Endodermal cell (in vitro differentiated cells): ENCODE data around the gene NFYB. TPM values are rescaled to one million over a fixed set of nuclear protein-coding genes. Genes with fewer than 3 reads are reported as not detected.

Experiments
- DNase-seq: peaks from one replicate; pipeline ENCODE4 v3.0.0-alpha.2; 2017
- H3K27ac ChIP-seq: 2 replicates; pipeline ENCODE4 v1.5.1; 2013; ENCODE audit warnings: mild to moderate bottlenecking, low read depth, low read length, moderate library complexity
- H3K27me3 ChIP-seq: 2 replicates; pipeline ENCODE4 v1.6.1; 2013; ENCODE audit warnings: mild to moderate bottlenecking, low read length, moderate library complexity; ENCODE audit not compliant: insufficient read depth, control insufficient read depth, poor library complexity, severe bottlenecking
- H3K36me3 ChIP-seq: 2 replicates; pipeline ENCODE4 v1.7.0; 2013; ENCODE audit warnings: mild to moderate bottlenecking, low read length, moderate library complexity; ENCODE audit not compliant: control insufficient read depth, insufficient read depth
- H3K4me1 ChIP-seq: one replicate; pipeline ENCODE4 v1.7.0; 2013; ENCODE audit warnings: low read length; ENCODE audit not compliant: control insufficient read depth, insufficient read depth
- H3K4me3 ChIP-seq: 2 replicates; pipeline ENCODE4 v1.5.1; 2013; ENCODE audit warnings: mild to moderate bottlenecking, low read length, moderate library complexity
- H3K9ac ChIP-seq: 2 replicates; pipeline ENCODE4 v1.6.1; 2013; ENCODE audit warnings: mild to moderate bottlenecking, low read length, moderate library complexity; ENCODE audit not compliant: poor library complexity, severe bottlenecking; ENCODE audit errors: extremely low read depth
- H3K9me3 ChIP-seq: 2 replicates; pipeline ENCODE4 v1.6.1; 2013; ENCODE audit warnings: mild to moderate bottlenecking, low read length, moderate library complexity; ENCODE audit not compliant: control insufficient read depth
- H3K27ac Mint-ChIP-seq: 2 replicates; pipeline ENCODE4 v1.8.0; 2020; ENCODE audit warnings: mixed read lengths
- H3K27me3 Mint-ChIP-seq: 2 replicates; pipeline ENCODE4 v1.8.0; 2021; ENCODE audit warnings: mild to moderate bottlenecking, mixed read lengths; ENCODE audit not compliant: insufficient read depth
- H3K36me3 Mint-ChIP-seq: 2 replicates; pipeline ENCODE4 v1.8.0; 2020; ENCODE audit warnings: low read depth, mixed read lengths
- H3K4me1 Mint-ChIP-seq: 2 replicates; pipeline ENCODE4 v1.8.0; 2020; ENCODE audit warnings: mixed read lengths
- H3K4me3 Mint-ChIP-seq: 2 replicates; pipeline ENCODE4 v1.8.0; 2020; ENCODE audit warnings: mild to moderate bottlenecking, moderate library complexity, mixed read lengths
- H3K9me3 Mint-ChIP-seq: 2 replicates; pipeline ENCODE4 v1.8.0; 2020; ENCODE audit warnings: mild to moderate bottlenecking, mixed read lengths
- WGBS, 2 experiments: methylation state at CpG; one replicate each; pipeline versions ENCODE4 v1.1.5 to v1.1.7; 2013; ENCODE audit warnings: missing lambda C conversion rate in 2 of 2, mixed read lengths in 1 of 2; ENCODE audit not compliant: insufficient coverage in 1 of 2, insufficient read length in 1 of 2; 5-methylcytosine and 5-hydroxymethylcytosine counted together
- total RNA-seq, 2 donors: library from RNA; stranded (reverse); fragmentation: NEBNext Ultra II Directional in 1 of 2; extraction: Animal tissue kit (Norgen Biotek cat#: 25700) in 1 of 2; gene quantifications; 2 replicates in 1 of 2; 3 replicates in 1 of 2; pipeline ENCODE4 v1.2.1, GENCODE V29; 2021
- TF ChIP-seq, protein P1 (sequence below): fragments of 200-600 bp; sonication (generic); conservative IDR thresholded peaks from 2 replicates; pipeline ENCODE4 v1.5.0; 2021; ENCODE audit warnings: antibody characterized with exemption, mild to moderate bottlenecking

Gene NFYB
- total RNA-seq, 2 donors from 2014 or later: 31.2 to 36.3 TPM

DNA sequence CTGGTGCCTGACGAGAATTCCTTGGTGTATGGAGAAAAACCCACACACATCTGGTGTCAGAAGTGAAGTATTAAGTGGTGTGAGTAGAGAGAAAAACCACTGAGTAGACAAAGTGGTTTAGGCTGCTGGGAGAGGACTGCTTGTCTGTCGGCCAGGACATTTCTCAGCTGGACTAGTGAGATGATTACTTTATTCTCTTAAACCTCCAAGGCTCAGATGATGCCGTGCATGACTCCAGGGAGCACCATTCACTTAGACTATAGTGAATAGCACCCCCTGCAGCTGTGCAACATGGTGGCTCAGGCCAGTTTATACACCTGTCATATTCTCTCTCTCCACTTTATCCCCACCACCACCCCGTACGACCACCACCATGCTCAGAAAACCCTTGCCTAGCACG, 28.5 kb upstream of the NFYB start:
- no peaks in the 10 kb centered on the region for H3K4me1 ChIP-seq
- no peak overlapping the region for H3K27ac ChIP-seq
- WGBS, 2 experiments: 83 to 96% methylated on average over 4 to 6 of the region's 6 CpGs
- no peaks in the 10 kb centered on the region for H3K36me3 ChIP-seq
- H3K27ac Mint-ChIP-seq: no peak overlapping the region
- H3K27me3 ChIP-seq: no peaks in the 10 kb centered on the region
- DNase-seq: no peak
- H3K9ac ChIP-seq: no peak overlapping the region
- no peaks in the 10 kb centered on the region for H3K27me3 Mint-ChIP-seq
- peaks cover 2% of the 10 kb centered on the region for H3K9me3 Mint-ChIP-seq
- H3K9me3 ChIP-seq: no peaks in the 10 kb centered on the region
- TF ChIP-seq, protein P1, sequence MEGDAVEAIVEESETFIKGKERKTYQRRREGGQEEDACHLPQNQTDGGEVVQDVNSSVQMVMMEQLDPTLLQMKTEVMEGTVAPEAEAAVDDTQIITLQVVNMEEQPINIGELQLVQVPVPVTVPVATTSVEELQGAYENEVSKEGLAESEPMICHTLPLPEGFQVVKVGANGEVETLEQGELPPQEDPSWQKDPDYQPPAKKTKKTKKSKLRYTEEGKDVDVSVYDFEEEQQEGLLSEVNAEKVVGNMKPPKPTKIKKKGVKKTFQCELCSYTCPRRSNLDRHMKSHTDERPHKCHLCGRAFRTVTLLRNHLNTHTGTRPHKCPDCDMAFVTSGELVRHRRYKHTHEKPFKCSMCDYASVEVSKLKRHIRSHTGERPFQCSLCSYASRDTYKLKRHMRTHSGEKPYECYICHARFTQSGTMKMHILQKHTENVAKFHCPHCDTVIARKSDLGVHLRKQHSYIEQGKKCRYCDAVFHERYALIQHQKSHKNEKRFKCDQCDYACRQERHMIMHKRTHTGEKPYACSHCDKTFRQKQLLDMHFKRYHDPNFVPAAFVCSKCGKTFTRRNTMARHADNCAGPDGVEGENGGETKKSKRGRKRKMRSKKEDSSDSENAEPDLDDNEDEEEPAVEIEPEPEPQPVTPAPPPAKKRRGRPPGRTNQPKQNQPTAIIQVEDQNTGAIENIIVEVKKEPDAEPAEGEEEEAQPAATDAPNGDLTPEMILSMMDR: no peak
- no peaks in the 10 kb centered on the region for H3K36me3 Mint-ChIP-seq
- H3K4me3 ChIP-seq: no peak overlapping the region
- H3K4me1 Mint-ChIP-seq: no peaks in the 10 kb centered on the region
- no peak overlapping the region for H3K4me3 Mint-ChIP-seq

DNA sequence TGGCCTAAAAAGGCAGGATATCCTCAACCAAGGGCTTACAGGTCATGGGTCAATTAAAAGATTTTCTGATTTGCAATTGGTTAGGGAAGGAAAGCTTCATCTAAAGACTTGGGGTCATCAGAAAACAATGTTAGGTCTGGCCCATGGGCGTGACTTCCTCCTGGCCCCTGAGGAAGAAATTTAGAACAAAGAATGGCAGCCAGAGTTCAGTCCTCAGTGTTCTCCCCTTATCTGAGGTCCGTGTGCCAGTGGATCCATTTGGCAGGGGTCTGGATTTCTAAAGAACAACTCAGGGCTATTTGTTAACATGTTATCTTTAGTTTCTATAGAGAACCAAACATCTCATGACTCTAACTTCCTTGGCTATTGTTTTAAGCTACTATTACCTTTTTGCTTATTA, 27.8 kb upstream of the NFYB start:
- TF ChIP-seq, protein P1: no peak
- H3K27me3 Mint-ChIP-seq: no peaks in the 10 kb centered on the region
- Histone ChIP-seq H3K4me3 (no peak overlapping the region), H3K27ac (no peak overlapping the region), H3K27me3 (no peaks in the 10 kb centered on the region), H3K36me3 (no peaks in the 10 kb centered on the region), H3K9ac (no peak overlapping the region), H3K9me3 (no peaks in the 10 kb centered on the region), H3K4me1 (no peaks in the 10 kb centered on the region)
- no peak overlapping the region for H3K4me3 Mint-ChIP-seq
- 90 to 100% methylated on average over 1 to 2 of the region's 2 CpGs for WGBS, 2 experiments
- no peaks in the 10 kb centered on the region for H3K36me3 Mint-ChIP-seq
- H3K9me3 Mint-ChIP-seq: peaks cover 2% of the 10 kb centered on the region
- no peak overlapping the region for H3K27ac Mint-ChIP-seq
- H3K4me1 Mint-ChIP-seq: no peaks in the 10 kb centered on the region
- no peak for DNase-seq

DNA sequence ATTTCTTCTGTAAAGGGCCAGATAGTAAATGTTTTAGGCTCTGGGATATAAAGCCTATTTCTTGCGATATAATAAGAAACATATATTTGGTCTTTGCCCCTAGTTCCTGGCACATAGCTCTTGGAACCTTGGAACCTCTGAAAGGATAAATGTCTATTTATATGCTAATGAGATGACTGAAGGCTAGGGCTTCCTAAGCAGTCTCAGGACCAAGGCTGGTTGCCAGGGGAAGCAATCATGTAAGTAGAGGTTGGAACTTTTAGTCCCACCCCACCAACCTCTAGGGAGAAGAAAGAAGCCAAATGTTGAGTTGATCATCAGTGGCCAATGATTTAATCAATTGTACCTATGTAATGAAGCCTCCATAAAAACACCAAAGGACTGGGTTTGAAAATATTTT, 26.6 kb upstream of the NFYB start:
- no peak for DNase-seq
- Histone ChIP-seq H3K36me3 (no peaks in the 10 kb centered on the region), H3K9me3 (no peaks in the 10 kb centered on the region), H3K27ac (no peak overlapping the region), H3K4me3 (no peak overlapping the region), H3K27me3 (no peaks in the 10 kb centered on the region), H3K4me1 (no peaks in the 10 kb centered on the region), H3K9ac (no peak overlapping the region)
- H3K9me3 Mint-ChIP-seq: peaks cover 2% of the 10 kb centered on the region
- 100% methylated on average over 1 of the region's 1 CpG for WGBS, 2 experiments
- TF ChIP-seq, protein P1: no peak
- H3K27me3 Mint-ChIP-seq: no peaks in the 10 kb centered on the region
- H3K4me3 Mint-ChIP-seq: no peak overlapping the region
- H3K36me3 Mint-ChIP-seq: no peaks in the 10 kb centered on the region
- H3K27ac Mint-ChIP-seq: no peak overlapping the region
- no peaks in the 10 kb centered on the region for H3K4me1 Mint-ChIP-seq
